Measurements from ENCODE around the gene RASEF.

GRCh38 chr9:82961504-82962125 lies 101.3 kb downstream of the RASEF start:
- 0 out of 2 replicates have a peak, but pooled peaks have one; percentile 31 for TF ChIP-seq GATA2 (IDR thresholded peaks at IDR 0.05; ENCODE audit: low read depth, low read length)
- TF ChIP-seq GATA3 (IDR thresholded peaks at IDR 0.05; ENCODE audit: low read depth, low read length) = no peak

All from SH-SY5Y (cell line).